Peyer's patch (tissue), 4 donors: Measurements from ENCODE around the gene LMTK3.

Source experiments
- POLR2A ChIP-seq, 2 donors: fragments of 450-650 bp; IDR thresholded peaks; one replicate each; pipeline ENCODE4 v1.5.1; 2017; ENCODE audit warnings: antibody characterized with exemption in 2 of 2, mild to moderate bottlenecking in 2 of 2, moderate library complexity in 2 of 2
- TF ChIP-seq, protein P1 (sequence below), 6 experiments: fragments of 450-650 bp in 4 of 6; fragments of 200-600 bp in 2 of 6; sonication (generic) in 1 of 6; IDR thresholded peaks; one replicate each; pipeline ENCODE4 v1.5.1; 2017 to 2019; ENCODE audit warnings: antibody characterized with exemption in 6 of 6, mild to moderate bottlenecking in 3 of 6, moderate library complexity in 1 of 6

DNA sequence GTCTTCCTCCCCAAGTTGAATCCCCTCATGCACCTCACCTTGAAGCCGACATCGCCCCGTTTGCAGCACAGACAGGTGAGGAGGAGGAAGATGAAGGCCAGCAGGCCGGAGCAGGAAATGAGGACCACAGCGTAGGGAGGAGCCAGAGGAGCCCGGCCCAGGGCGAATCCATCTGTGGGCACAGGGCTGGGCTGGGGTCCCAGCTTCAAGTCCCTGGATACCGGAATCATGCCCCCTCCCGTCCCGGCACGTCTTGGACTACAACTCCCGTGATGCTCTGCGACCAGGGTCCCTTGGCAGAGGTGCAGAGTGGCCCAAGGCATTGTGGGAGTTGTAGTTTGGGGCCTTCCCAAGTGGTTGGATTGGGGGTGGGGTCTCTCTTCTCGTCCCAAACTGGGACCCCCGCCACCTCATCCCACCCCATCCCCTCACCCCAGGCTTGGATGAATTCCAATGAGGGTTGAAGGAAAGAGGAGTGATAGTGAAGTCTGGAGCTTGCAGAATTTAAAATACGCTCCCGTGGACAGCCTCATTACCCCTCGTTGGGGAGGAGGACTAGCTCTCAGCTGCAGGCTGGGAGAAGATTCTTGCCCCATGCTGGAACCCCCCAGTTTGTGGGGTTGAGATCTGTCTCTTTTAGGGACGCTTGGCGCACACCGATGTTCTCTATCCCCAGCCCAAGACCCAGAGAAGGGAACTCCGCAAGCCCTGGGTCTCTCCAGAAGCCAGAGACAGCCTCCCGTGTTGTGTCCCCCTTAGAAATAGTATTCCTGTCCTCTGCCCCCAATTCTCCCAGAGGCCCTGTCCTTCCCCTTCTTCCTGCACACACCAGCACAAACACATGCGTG, 990 bp downstream of the LMTK3 start:
- TF ChIP-seq, protein P1, sequence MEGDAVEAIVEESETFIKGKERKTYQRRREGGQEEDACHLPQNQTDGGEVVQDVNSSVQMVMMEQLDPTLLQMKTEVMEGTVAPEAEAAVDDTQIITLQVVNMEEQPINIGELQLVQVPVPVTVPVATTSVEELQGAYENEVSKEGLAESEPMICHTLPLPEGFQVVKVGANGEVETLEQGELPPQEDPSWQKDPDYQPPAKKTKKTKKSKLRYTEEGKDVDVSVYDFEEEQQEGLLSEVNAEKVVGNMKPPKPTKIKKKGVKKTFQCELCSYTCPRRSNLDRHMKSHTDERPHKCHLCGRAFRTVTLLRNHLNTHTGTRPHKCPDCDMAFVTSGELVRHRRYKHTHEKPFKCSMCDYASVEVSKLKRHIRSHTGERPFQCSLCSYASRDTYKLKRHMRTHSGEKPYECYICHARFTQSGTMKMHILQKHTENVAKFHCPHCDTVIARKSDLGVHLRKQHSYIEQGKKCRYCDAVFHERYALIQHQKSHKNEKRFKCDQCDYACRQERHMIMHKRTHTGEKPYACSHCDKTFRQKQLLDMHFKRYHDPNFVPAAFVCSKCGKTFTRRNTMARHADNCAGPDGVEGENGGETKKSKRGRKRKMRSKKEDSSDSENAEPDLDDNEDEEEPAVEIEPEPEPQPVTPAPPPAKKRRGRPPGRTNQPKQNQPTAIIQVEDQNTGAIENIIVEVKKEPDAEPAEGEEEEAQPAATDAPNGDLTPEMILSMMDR (IDR thresholded peaks at IDR 0.05): no peak
- TF ChIP-seq POLR2A (IDR thresholded peaks at IDR 0.05): no peak
